Hepatocyte (in vitro differentiated cells): ENCODE measurements around the gene SMIM5. TPM values are rescaled to one million over a fixed set of nuclear protein-coding genes. Genes with fewer than 3 reads are reported as not detected.
"Not testable (repeated sequence)": the region's sequence is repeated elsewhere in the genome, so short reads cannot be mapped to it uniquely, and the experiment has no call there.

ENCODE experiments used
- DNase-seq: peaks from one replicate; pipeline ENCODE4 v3.0.0-alpha.2; 2016; ENCODE audit warnings: low spot score
- H2AFZ ChIP-seq: fragments of 200-600 bp; sonication (generic); 2 replicates; pipeline ENCODE4 v1.6.0; 2016; ENCODE audit warnings: antibody characterized with exemption, mild to moderate bottlenecking
- H3K27ac ChIP-seq: fragments of 200-600 bp; sonication (generic); 2 replicates; pipeline ENCODE4 v1.5.1; 2016; ENCODE audit warnings: mild to moderate bottlenecking
- H3K27me3 ChIP-seq: fragments of 200-600 bp; sonication (generic); 2 replicates; pipeline ENCODE4 v1.6.1; 2016
- H3K36me3 ChIP-seq: fragments of 200-600 bp; sonication (generic); replicated peaks from 2 replicates; pipeline ENCODE4 v1.5.1; 2016; ENCODE audit warnings: low read depth; ENCODE audit not compliant: insufficient read depth
- H3K4me1 ChIP-seq: fragments of 200-600 bp; sonication (generic); 2 replicates; pipeline ENCODE4 v1.5.1; 2016; ENCODE audit warnings: mild to moderate bottlenecking, moderate library complexity; ENCODE audit not compliant: insufficient read depth
- H3K4me2 ChIP-seq: fragments of 200-600 bp; sonication (generic); 2 replicates; pipeline ENCODE4 v1.6.0; 2016
- H3K4me3 ChIP-seq: fragments of 200-600 bp; sonication (generic); 2 replicates; pipeline ENCODE4 v1.5.1; 2016; ENCODE audit warnings: mild to moderate bottlenecking
- H3K79me2 ChIP-seq: fragments of 200-600 bp; sonication (generic); 2 replicates; pipeline ENCODE4 v1.6.0; 2017; ENCODE audit warnings: mild to moderate bottlenecking
- H3K9me2 ChIP-seq: fragments of 200-600 bp; sonication (generic); replicated peaks from 2 replicates; pipeline ENCODE4 v1.6.0; 2017; ENCODE audit warnings: mild to moderate bottlenecking; ENCODE audit not compliant: insufficient read depth
- H3K9me3 ChIP-seq: fragments of 200-600 bp; sonication (generic); 2 replicates; pipeline ENCODE4 v1.5.1; 2016; ENCODE audit warnings: low read depth, mild to moderate bottlenecking
- H4K20me1 ChIP-seq: fragments of 200-600 bp; sonication (generic); 2 replicates; pipeline ENCODE4 v1.6.0; 2016; ENCODE audit warnings: mild to moderate bottlenecking; ENCODE audit not compliant: insufficient read depth, poor library complexity, severe bottlenecking
- EZH2 ChIP-seq: fragments of 200-600 bp; sonication (generic); IDR thresholded peaks from 2 replicates; pipeline ENCODE4 v1.6.1; 2016; ENCODE audit warnings: antibody characterized with exemption, mild to moderate bottlenecking, borderline replicate concordance
- EZH2phosphoT487 ChIP-seq: fragments of 200-600 bp; sonication (generic); IDR thresholded peaks from one replicate; pipeline ENCODE4 v1.6.1; 2018; ENCODE audit warnings: antibody characterized with exemption, mild to moderate bottlenecking, low read depth, moderate library complexity; ENCODE audit not compliant: unreplicated experiment, severe bottlenecking
- WGBS: methylation state at CpG from one replicate; pipeline ENCODE4 v1.1.6; 2016; ENCODE audit warnings: low lambda C conversion rate; ENCODE audit errors: missing lambda C conversion rate; 5-methylcytosine and 5-hydroxymethylcytosine counted together
- polyA plus RNA-seq: library from polyadenylated mRNA; unstranded; fragments of >200 nt; fragmentation: Nextera tagmentation; extraction: Ambion mirVana; gene quantifications from 2 replicates; pipeline ENCODE4 v1.2.1, GENCODE V29; 2016
- total RNA-seq: library from RNA; depleted of rRNA; stranded (reverse); fragments of >200 nt; gene quantifications from 2 replicates; pipeline ENCODE4 v1.2.3, GENCODE V29; 2014
- TF ChIP-seq, protein P1 (sequence below): fragments of 200-600 bp; sonication (generic); IDR thresholded peaks from 2 replicates; pipeline ENCODE4 v1.5.1; 2016; ENCODE audit warnings: antibody characterized with exemption, mild to moderate bottlenecking; ENCODE audit not compliant: poor library complexity

SMIM5 gene
- total and polyA plus RNA-seq, 2 experiments from 2014 or later, result 4.1 to 6.8 TPM

DNA sequence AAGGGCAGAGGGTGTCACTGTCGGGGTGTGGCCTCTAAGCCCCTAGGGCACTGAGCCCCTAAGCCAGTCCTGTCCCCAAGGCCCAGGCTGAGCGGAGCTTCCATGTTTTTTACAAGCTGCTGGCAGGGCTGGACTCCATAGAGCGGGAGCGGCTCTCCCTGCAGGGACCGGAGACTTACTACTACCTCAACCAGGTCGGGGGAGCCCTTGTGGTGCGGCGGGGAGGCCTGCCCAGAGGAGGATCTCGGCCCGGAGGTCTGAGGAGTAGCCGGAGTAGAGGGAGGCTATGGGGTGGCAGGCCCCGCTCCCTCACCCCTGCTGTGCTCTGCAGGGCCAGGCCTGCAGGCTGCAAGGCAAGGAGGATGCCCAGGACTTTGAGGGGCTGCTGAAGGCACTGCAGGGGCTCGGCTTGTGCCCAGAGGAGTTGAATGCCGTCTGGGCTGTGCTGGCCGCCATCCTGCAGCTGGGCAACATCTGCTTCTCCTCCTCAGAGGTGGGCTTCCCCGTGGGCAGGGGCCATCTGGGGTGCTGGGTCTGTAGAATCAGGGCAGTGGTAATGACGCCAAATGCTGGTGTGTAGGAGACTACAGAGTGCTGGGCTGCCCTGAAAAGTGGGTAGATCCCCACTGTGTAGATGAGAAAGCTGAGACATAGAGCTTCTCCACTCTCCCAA is 40.8 kb upstream of the SMIM5 start:
- no peaks in the 10 kb centered on the region for H3K79me2 ChIP-seq
- peaks cover 11% of the 10 kb centered on the region for H3K4me1 ChIP-seq
- TF ChIP-seq EZH2, result no peak
- TF ChIP-seq, protein P1, sequence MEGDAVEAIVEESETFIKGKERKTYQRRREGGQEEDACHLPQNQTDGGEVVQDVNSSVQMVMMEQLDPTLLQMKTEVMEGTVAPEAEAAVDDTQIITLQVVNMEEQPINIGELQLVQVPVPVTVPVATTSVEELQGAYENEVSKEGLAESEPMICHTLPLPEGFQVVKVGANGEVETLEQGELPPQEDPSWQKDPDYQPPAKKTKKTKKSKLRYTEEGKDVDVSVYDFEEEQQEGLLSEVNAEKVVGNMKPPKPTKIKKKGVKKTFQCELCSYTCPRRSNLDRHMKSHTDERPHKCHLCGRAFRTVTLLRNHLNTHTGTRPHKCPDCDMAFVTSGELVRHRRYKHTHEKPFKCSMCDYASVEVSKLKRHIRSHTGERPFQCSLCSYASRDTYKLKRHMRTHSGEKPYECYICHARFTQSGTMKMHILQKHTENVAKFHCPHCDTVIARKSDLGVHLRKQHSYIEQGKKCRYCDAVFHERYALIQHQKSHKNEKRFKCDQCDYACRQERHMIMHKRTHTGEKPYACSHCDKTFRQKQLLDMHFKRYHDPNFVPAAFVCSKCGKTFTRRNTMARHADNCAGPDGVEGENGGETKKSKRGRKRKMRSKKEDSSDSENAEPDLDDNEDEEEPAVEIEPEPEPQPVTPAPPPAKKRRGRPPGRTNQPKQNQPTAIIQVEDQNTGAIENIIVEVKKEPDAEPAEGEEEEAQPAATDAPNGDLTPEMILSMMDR, result no peak
- no peak for TF ChIP-seq EZH2phosphoT487
- no peak overlapping the region for H2AFZ ChIP-seq
- no peak overlapping the region for H3K4me3 ChIP-seq
- WGBS, result 93% methylated on average over 17 of the region's 17 CpGs
- no peak overlapping the region for H3K4me2 ChIP-seq
- H3K27ac ChIP-seq, result no peak overlapping the region
- H4K20me1 ChIP-seq, result no peaks in the 10 kb centered on the region
- no peaks in the 10 kb centered on the region for H3K9me3 ChIP-seq
- no peaks in the 10 kb centered on the region for H3K27me3 ChIP-seq
- no peaks in the 10 kb centered on the region for H3K9me2 ChIP-seq
- DNase-seq, result no peak
- no peaks in the 10 kb centered on the region for H3K36me3 ChIP-seq

DNA sequence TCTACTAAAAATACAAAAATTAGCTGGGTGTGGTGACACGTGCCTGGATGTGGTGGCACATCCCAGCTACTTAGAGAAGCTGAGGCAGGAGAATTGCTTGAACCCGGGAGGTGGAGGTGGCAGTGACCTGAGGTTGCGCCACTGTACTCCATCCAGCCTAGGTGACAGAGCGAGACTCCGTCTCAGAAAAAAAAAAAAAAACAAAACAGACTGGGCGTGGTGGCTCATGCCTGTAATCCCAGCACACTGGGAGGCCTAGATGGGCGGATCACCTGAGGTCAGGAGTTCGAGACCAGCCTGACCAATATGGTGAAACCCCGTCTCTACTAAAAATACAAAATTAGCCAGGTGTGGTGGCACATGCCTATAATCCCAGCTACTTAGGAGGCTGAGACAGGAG is 39.8 kb upstream of the SMIM5 start:
- not testable (repeated sequence) for DNase-seq, H3K9me3 ChIP-seq, H3K27me3 ChIP-seq, H3K9me2 ChIP-seq, H3K27ac ChIP-seq, H4K20me1 ChIP-seq, H3K79me2 ChIP-seq, H3K4me3 ChIP-seq, H3K4me1 ChIP-seq, H3K36me3 ChIP-seq, H2AFZ ChIP-seq, H3K4me2 ChIP-seq
- 95% methylated on average over 9 of the region's 9 CpGs for WGBS

GRCh38 chr17:75594499-75595283 is 38.5 kb upstream of the SMIM5 start:
- Histone ChIP-seq H2AFZ (no peak overlapping the region), H3K27me3 (no peaks in the 10 kb centered on the region), H3K36me3 (no peaks in the 10 kb centered on the region), H3K9me2 (no peaks in the 10 kb centered on the region), H3K4me2 (no peak overlapping the region), H3K4me3 (no peak overlapping the region), H3K9me3 (no peaks in the 10 kb centered on the region), H3K79me2 (no peaks in the 10 kb centered on the region), H3K4me1 (peaks cover 2% of the 10 kb centered on the region), H4K20me1 (no peaks in the 10 kb centered on the region), H3K27ac (no peak overlapping the region)
- no peak for DNase-seq
- WGBS, result 89% methylated on average over 27 of the region's 28 CpGs
- no peak for TF ChIP-seq EZH2

DNA sequence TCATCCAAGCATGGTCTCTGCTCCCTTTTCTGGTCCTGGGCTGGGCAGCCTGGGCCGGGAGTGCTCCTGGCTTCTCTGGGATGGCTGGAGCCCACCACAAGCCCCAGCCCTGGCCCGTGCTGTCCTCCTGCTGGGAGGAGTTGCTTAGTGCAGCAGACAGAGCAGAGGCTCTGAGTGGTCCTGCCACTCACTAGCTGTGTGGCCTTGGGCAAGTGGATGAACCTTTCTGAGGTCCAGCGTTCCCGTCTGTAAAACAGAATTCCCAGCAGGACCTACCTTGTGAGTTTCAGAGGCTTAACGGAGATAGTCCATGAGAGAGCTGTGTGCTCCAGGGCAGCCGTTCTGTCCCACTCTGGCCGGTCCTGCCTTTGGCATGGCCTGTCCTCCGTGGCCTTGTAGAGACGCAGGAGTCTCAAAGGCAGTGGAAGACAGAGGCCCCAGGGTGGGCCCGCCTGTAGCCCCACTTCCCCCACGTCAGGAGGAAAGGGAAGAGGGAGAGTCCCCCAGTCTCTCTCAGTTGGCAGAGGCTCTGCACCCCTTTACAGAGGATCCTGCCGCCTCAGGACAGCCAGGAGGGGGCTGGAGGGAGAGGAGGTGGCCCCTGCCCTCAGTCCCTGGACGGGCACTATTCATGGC is 37.8 kb upstream of the SMIM5 start:
- Histone ChIP-seq H3K9me3 (no peaks in the 10 kb centered on the region), H3K4me1 (no peaks in the 10 kb centered on the region), H3K27ac (no peak overlapping the region), H3K36me3 (no peaks in the 10 kb centered on the region), H2AFZ (no peak overlapping the region), H4K20me1 (no peaks in the 10 kb centered on the region), H3K4me3 (no peak overlapping the region), H3K9me2 (no peaks in the 10 kb centered on the region), H3K4me2 (no peak overlapping the region), H3K27me3 (no peaks in the 10 kb centered on the region), H3K79me2 (no peaks in the 10 kb centered on the region)
- TF ChIP-seq EZH2phosphoT487 (no peak), EZH2 (no peak)
- TF ChIP-seq, protein P1, result no peak
- WGBS, result 85% methylated on average over 13 of the region's 13 CpGs
- no peak for DNase-seq
